Subcutaneous adipose tissue (tissue), 4 donors: ENCODE measurements around the gene TLE6. TPM values are rescaled to one million over a fixed set of nuclear protein-coding genes. Genes with fewer than 3 reads are reported as not detected.

ENCODE experiments used
- CTCF ChIP-seq: fragments of 450-650 bp; IDR thresholded peaks from one replicate; pipeline ENCODE4 v1.5.1; 2016; ENCODE audit warnings: low read depth, mild to moderate bottlenecking, control low read depth, antibody characterized with exemption, moderate library complexity
- total RNA-seq, 4 donors: library from RNA; depleted of rRNA; stranded (reverse); fragments of >200 nt; gene quantifications; one replicate each; pipeline ENCODE4 v1.1.0, GENCODE V29; 2016

Gene TLE6
- total RNA-seq, 4 donors from 2014 or later, result 1.8 TPM; not detected in 3

- no peak for TF ChIP-seq CTCF
These were observed 38.0 kb downstream of the TLE6 start for GRCh38 chr19:3015126-3016057.

- TF ChIP-seq CTCF, result no peak
These were observed 40.6 kb downstream of the TLE6 start for GRCh38 chr19:3017923-3018322.

- no peak for TF ChIP-seq CTCF
These were observed 42.0 kb downstream of the TLE6 start for GRCh38 chr19:3019211-3019854.

GRCh38 chr19:3020321-3020960 is 43.1 kb downstream of the TLE6 start:
- no peak for TF ChIP-seq CTCF

- TF ChIP-seq CTCF, result no peak
These were observed 47.1 kb downstream of the TLE6 start for GRCh38 chr19:3024509-3024869.

- TF ChIP-seq CTCF, result no peak
These were observed 47.6 kb downstream of the TLE6 start for GRCh38 chr19:3024870-3025548.
